ENCODE results near the gene CACNG1.

DNA sequence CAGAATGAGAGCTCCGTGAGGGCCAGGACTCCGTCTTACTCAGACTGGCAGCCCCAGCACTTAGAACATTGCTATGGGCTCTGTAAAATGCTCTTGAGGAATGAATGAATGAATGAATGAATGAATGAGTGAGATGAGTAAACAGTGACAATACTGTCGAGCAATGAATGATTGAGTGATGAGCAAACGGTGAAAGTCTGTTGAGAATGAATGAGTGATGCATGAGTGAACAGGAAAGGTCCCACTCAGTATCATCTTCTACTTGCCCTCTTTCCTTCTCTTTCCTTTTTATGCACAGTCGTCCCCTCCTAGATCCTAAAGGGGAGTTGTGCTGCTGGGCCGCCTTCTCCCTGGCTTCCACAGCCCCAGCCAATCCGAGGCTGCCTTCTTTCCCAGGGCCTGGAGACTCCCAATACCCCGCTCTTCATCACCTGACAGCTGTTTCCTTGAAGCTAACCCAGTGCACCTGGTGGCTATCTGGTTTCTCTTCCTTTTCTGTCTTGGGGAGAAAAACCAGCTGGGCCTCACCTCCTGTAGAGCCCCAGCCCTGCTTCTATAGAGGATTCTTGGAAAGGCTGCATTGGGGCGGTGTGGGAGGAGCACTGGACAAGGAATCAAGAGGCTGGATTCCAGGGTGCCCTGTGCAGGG is 32.7 kb upstream of the CACNG1 start:
- TF ChIP-seq EZH2 (IDR thresholded peaks at IDR 0.05) (no peak), EZH2phosphoT487 (IDR thresholded peaks at IDR 0.05) (no peak)
- TF ChIP-seq, protein P1, sequence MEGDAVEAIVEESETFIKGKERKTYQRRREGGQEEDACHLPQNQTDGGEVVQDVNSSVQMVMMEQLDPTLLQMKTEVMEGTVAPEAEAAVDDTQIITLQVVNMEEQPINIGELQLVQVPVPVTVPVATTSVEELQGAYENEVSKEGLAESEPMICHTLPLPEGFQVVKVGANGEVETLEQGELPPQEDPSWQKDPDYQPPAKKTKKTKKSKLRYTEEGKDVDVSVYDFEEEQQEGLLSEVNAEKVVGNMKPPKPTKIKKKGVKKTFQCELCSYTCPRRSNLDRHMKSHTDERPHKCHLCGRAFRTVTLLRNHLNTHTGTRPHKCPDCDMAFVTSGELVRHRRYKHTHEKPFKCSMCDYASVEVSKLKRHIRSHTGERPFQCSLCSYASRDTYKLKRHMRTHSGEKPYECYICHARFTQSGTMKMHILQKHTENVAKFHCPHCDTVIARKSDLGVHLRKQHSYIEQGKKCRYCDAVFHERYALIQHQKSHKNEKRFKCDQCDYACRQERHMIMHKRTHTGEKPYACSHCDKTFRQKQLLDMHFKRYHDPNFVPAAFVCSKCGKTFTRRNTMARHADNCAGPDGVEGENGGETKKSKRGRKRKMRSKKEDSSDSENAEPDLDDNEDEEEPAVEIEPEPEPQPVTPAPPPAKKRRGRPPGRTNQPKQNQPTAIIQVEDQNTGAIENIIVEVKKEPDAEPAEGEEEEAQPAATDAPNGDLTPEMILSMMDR (IDR thresholded peaks at IDR 0.05), result no peak

Data from neural progenitor cell (in vitro differentiated cells).